ENCODE results near the gene HCN2. TPM values are rescaled to one million over a fixed set of nuclear protein-coding genes. Genes with fewer than 3 reads are reported as not detected.

HCN2 gene
- total RNA-seq, 1 experiment from 2014 or later = 9.2 TPM

DNA sequence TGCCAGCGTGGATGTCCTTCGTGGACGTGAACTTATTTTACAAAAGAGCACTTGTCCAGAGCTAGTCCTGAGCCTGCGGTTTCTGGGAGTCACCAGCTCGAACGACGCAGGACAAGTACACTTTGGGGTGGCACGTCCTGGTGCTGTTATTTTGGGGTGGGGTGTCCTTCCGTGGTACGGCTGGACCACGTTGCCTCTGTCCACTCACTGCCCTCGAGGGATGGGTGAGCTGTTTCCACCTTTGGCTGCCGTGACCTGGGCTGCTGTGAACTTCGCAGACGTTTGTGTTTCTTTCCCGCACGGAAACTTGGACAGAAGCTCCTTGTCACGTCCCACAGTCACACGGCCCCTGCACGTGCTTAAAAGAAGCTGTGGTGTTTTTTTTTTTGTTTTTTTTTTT lies 34.9 kb upstream of the HCN2 start:
- H3K27me3 Mint-ChIP-seq (ENCODE audit: low read depth) = peaks cover 2% of the 10 kb centered on the region; the same call in 1 of the 2 replicates
- POLR2A ChIA-PET = interaction anchor here (1.2 kb wide), 1 partner anchor 13 kb away, joined by 7 read pairs; no protein-coding TSS in a partner anchor

GRCh38 chr19:555474-555808 lies 34.2 kb upstream of the HCN2 start:
- Mint-ChIP-seq H3K9me3 (no peaks in the 10 kb centered on the region), H3K36me3 (no peaks in the 10 kb centered on the region), H3K4me3 (no peak overlapping the region), H3K27me3 (ENCODE audit: low read depth) (peaks cover 2% of the 10 kb centered on the region; the same call in 1 of the 2 replicates), H3K4me1 (peaks cover 3% of the 10 kb centered on the region; the same call in 1 of the 2 replicates), H3K27ac (no peak overlapping the region)
- DNase-seq (ENCODE audit: low spot score) (no peak), ATAC-seq (no peak)
- CTCF ChIA-PET = interaction anchor here (0.7 to 1.8 kb wide), 4 partner anchors 13 to 115 kb away, joined by 3 to 5 read pairs (median 4); no protein-coding TSS in a partner anchor
- POLR2A ChIA-PET = interaction anchor here (1.2 kb wide), 1 partner anchor 13 kb away, joined by 7 read pairs; no protein-coding TSS in a partner anchor
- TF ChIP-seq FOXK1 (CRISPR knock-in tag; IDR thresholded peaks at IDR 0.05) (no peak), NR2C2 (CRISPR knock-in tag; IDR thresholded peaks at IDR 0.05) (no peak), CBFB (CRISPR knock-in tag; IDR thresholded peaks at IDR 0.05; ENCODE audit: low read depth) (no peak), ELF4 (CRISPR knock-in tag; IDR thresholded peaks at IDR 0.05; ENCODE audit: low read depth) (no peak), CREM (CRISPR knock-in tag; IDR thresholded peaks at IDR 0.05) (no peak), USF1 (CRISPR knock-in tag; IDR thresholded peaks at IDR 0.05) (no peak), ZNF121 (CRISPR knock-in tag; IDR thresholded peaks at IDR 0.05) (no peak), E2F1 (CRISPR knock-in tag; IDR thresholded peaks at IDR 0.05) (no peak), FOXJ3 (CRISPR knock-in tag; IDR thresholded peaks at IDR 0.05; ENCODE audit: borderline replicate concordance) (no peak), ZNF317 (CRISPR knock-in tag; IDR thresholded peaks at IDR 0.05; ENCODE audit: borderline replicate concordance, low read depth) (no peak), ATF6 (CRISPR knock-in tag; IDR thresholded peaks at IDR 0.05) (no peak)
- TF ChIP-seq, protein P1, sequence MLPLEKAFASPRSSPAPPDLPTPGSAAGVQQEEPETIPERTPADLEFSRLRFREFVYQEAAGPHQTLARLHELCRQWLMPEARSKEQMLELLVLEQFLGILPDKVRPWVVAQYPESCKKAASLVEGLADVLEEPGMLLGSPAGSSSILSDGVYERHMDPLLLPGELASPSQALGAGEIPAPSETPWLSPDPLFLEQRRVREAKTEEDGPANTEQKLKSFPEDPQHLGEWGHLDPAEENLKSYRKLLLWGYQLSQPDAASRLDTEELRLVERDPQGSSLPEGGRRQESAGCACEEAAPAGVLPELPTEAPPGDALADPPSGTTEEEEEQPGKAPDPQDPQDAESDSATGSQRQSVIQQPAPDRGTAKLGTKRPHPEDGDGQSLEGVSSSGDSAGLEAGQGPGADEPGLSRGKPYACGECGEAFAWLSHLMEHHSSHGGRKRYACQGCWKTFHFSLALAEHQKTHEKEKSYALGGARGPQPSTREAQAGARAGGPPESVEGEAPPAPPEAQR (CRISPR knock-in tag; IDR thresholded peaks at IDR 0.05) = no peak
- TF ChIP-seq, protein P2, sequence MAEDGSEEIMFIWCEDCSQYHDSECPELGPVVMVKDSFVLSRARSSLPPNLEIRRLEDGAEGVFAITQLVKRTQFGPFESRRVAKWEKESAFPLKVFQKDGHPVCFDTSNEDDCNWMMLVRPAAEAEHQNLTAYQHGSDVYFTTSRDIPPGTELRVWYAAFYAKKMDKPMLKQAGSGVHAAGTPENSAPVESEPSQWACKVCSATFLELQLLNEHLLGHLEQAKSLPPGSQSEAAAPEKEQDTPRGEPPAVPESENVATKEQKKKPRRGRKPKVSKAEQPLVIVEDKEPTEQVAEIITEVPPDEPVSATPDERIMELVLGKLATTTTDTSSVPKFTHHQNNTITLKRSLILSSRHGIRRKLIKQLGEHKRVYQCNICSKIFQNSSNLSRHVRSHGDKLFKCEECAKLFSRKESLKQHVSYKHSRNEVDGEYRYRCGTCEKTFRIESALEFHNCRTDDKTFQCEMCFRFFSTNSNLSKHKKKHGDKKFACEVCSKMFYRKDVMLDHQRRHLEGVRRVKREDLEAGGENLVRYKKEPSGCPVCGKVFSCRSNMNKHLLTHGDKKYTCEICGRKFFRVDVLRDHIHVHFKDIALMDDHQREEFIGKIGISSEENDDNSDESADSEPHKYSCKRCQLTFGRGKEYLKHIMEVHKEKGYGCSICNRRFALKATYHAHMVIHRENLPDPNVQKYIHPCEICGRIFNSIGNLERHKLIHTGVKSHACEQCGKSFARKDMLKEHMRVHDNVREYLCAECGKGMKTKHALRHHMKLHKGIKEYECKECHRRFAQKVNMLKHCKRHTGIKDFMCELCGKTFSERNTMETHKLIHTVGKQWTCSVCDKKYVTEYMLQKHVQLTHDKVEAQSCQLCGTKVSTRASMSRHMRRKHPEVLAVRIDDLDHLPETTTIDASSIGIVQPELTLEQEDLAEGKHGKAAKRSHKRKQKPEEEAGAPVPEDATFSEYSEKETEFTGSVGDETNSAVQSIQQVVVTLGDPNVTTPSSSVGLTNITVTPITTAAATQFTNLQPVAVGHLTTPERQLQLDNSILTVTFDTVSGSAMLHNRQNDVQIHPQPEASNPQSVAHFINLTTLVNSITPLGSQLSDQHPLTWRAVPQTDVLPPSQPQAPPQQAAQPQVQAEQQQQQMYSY (CRISPR knock-in tag; IDR thresholded peaks at IDR 0.05) = no peak
- TF ChIP-seq, protein P3, sequence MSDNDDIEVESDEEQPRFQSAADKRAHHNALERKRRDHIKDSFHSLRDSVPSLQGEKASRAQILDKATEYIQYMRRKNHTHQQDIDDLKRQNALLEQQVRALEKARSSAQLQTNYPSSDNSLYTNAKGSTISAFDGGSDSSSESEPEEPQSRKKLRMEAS (CRISPR knock-in tag; IDR thresholded peaks at IDR 0.05) = no peak
- TF ChIP-seq, protein P4, sequence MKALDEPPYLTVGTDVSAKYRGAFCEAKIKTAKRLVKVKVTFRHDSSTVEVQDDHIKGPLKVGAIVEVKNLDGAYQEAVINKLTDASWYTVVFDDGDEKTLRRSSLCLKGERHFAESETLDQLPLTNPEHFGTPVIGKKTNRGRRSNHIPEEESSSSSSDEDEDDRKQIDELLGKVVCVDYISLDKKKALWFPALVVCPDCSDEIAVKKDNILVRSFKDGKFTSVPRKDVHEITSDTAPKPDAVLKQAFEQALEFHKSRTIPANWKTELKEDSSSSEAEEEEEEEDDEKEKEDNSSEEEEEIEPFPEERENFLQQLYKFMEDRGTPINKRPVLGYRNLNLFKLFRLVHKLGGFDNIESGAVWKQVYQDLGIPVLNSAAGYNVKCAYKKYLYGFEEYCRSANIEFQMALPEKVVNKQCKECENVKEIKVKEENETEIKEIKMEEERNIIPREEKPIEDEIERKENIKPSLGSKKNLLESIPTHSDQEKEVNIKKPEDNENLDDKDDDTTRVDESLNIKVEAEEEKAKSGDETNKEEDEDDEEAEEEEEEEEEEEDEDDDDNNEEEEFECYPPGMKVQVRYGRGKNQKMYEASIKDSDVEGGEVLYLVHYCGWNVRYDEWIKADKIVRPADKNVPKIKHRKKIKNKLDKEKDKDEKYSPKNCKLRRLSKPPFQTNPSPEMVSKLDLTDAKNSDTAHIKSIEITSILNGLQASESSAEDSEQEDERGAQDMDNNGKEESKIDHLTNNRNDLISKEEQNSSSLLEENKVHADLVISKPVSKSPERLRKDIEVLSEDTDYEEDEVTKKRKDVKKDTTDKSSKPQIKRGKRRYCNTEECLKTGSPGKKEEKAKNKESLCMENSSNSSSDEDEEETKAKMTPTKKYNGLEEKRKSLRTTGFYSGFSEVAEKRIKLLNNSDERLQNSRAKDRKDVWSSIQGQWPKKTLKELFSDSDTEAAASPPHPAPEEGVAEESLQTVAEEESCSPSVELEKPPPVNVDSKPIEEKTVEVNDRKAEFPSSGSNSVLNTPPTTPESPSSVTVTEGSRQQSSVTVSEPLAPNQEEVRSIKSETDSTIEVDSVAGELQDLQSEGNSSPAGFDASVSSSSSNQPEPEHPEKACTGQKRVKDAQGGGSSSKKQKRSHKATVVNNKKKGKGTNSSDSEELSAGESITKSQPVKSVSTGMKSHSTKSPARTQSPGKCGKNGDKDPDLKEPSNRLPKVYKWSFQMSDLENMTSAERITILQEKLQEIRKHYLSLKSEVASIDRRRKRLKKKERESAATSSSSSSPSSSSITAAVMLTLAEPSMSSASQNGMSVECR (CRISPR knock-in tag; IDR thresholded peaks at IDR 0.05; ENCODE audit: borderline replicate concordance) = no peak

More for the DNA sequence above, 34.9 kb upstream of the HCN2 start:
- no peak overlapping the region for H3K4me3 Mint-ChIP-seq
- H3K27ac Mint-ChIP-seq = no peak overlapping the region
- CTCF ChIA-PET = interaction anchor here (0.7 to 1.8 kb wide), 3 partner anchors 29 to 115 kb away, joined by 3 to 5 read pairs (median 4); no protein-coding TSS in a partner anchor
- TF ChIP-seq GRHL2 (CRISPR knock-in tag; IDR thresholded peaks at IDR 0.05; ENCODE audit: insufficient replicate concordance, severe bottlenecking) = no peak
- no peak for TF ChIP-seq FOXJ3 (CRISPR knock-in tag; IDR thresholded peaks at IDR 0.05; ENCODE audit: borderline replicate concordance)
- no peak for TF ChIP-seq ZNF232 (CRISPR knock-in tag; IDR thresholded peaks at IDR 0.05)
- TF ChIP-seq ERG (CRISPR knock-in tag; IDR thresholded peaks at IDR 0.05) = no peak
- peaks cover 3% of the 10 kb centered on the region; the same call in 1 of the 2 replicates for H3K4me1 Mint-ChIP-seq
- DNase-seq (ENCODE audit: low spot score) (no peak), ATAC-seq (no peak)
- H3K36me3 Mint-ChIP-seq = no peaks in the 10 kb centered on the region
- no peaks in the 10 kb centered on the region for H3K9me3 Mint-ChIP-seq

Data from WTC11 (cell line).